ENCODE data around the gene BMP2K. TPM values are rescaled to one million over a fixed set of nuclear protein-coding genes. Genes with fewer than 3 reads are reported as not detected.

BMP2K gene
- total and polyA plus RNA-seq, 4 donors, result 4.4 to 138 (median 19.3) TPM

- no peak for DNase-seq (ENCODE audit: low spot score)
- Histone ChIP-seq H3K4me1 (ENCODE audit: control insufficient read depth in 4 of 4, insufficient read depth in 4 of 4, low read length in 3 of 4) (no peaks in the 10 kb centered on the region), H3K36me3 (ENCODE audit: control insufficient read depth in 4 of 4, insufficient read depth in 3 of 4, low read depth in 1 of 4, low read length in 3 of 4) (no peaks in the 10 kb centered on the region), H3K4me3 (ENCODE audit: low read depth in 1 of 3, low read length in 3 of 3) (no peak overlapping the region), H3K9me3 (ENCODE audit: control insufficient read depth in 4 of 4, low read length in 3 of 4) (no peaks in the 10 kb centered on the region), H3K9ac (ENCODE audit: low read depth in 1 of 2, low read length in 2 of 2) (no peak overlapping the region), H3K27me3 (ENCODE audit: control insufficient read depth in 4 of 4, insufficient read depth in 4 of 4, low read length in 3 of 4) (no peaks in the 10 kb centered on the region), H3K27ac (ENCODE audit: low read depth in 1 of 2, low read length in 2 of 2) (no peak overlapping the region)
- TF ChIP-seq HNF4A (conservative IDR thresholded peaks at IDR 0.05) (no peak), EGR1 (IDR thresholded peaks at IDR 0.05; ENCODE audit: low read depth in 2 of 2) (no peak), JUND (IDR thresholded peaks at IDR 0.05) (no peak), GABPA (IDR thresholded peaks at IDR 0.05 in 1 of 2, conservative IDR thresholded peaks at IDR 0.05 in 1 of 2) (no peak)
- TF ChIP-seq, protein P1, sequence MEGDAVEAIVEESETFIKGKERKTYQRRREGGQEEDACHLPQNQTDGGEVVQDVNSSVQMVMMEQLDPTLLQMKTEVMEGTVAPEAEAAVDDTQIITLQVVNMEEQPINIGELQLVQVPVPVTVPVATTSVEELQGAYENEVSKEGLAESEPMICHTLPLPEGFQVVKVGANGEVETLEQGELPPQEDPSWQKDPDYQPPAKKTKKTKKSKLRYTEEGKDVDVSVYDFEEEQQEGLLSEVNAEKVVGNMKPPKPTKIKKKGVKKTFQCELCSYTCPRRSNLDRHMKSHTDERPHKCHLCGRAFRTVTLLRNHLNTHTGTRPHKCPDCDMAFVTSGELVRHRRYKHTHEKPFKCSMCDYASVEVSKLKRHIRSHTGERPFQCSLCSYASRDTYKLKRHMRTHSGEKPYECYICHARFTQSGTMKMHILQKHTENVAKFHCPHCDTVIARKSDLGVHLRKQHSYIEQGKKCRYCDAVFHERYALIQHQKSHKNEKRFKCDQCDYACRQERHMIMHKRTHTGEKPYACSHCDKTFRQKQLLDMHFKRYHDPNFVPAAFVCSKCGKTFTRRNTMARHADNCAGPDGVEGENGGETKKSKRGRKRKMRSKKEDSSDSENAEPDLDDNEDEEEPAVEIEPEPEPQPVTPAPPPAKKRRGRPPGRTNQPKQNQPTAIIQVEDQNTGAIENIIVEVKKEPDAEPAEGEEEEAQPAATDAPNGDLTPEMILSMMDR (IDR thresholded peaks at IDR 0.05; ENCODE audit: low read depth, low read length, missing input control), result no peak
- 79% methylated on average over 2 of the region's 2 CpGs for WGBS
These were observed 38.2 kb upstream of the BMP2K start for GRCh38 chr4:78737973-78738372.

DNA sequence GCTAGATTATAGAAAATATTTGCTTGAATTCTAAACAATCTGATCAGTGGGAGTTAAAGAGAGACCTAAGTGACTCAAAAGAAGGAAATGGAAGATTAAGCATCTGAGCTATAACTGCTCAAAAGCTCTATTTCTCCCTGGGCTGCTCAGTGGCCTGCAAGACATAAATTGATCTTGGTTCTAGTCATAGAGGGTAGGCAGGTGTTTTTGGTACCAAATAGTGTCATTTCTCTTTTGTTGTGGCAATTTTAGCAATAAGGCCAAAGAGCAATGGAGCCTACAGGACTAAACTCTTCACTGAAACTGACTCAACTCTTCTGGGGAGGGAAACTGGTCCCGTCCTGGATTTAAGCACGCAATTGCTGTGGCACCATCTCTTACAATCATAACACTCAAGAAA, 33.9 kb upstream of the BMP2K start:
- no peak for TF ChIP-seq ZBTB33 (IDR thresholded peaks at IDR 0.05)
- TF ChIP-seq NR2F2 (IDR thresholded peaks at IDR 0.05), result no peak
- TF ChIP-seq JUND (IDR thresholded peaks at IDR 0.05), result no peak
- TF ChIP-seq TAF1 (conservative IDR thresholded peaks at IDR 0.05), result no peak
- TF ChIP-seq, protein P2, sequence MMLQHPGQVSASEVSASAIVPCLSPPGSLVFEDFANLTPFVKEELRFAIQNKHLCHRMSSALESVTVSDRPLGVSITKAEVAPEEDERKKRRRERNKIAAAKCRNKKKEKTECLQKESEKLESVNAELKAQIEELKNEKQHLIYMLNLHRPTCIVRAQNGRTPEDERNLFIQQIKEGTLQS (IDR thresholded peaks at IDR 0.05), result no peak
- TF ChIP-seq, protein P1 (IDR thresholded peaks at IDR 0.05; ENCODE audit: low read depth, low read length, missing input control), result no peak
- no peak for TF ChIP-seq SP1 (IDR thresholded peaks at IDR 0.05)
- TF ChIP-seq REST (IDR thresholded peaks at IDR 0.05), result no peak
- TF ChIP-seq HNF4G (IDR thresholded peaks at IDR 0.05), result no peak
- TF ChIP-seq EGR1 (IDR thresholded peaks at IDR 0.05; ENCODE audit: low read depth in 2 of 2), result no peak
- TF ChIP-seq FOXA2 (IDR thresholded peaks at IDR 0.05), result no peak
- no peak for TF ChIP-seq YY1 (IDR thresholded peaks at IDR 0.05)
- WGBS, result 95% methylated on average over 2 of the region's 2 CpGs
- DNase-seq (ENCODE audit: low spot score), result no peak

More for the DNA sequence above, 33.9 kb upstream of the BMP2K start:
- no peak overlapping the region for H3K9ac ChIP-seq (ENCODE audit: low read depth in 1 of 2, low read length in 2 of 2)
- H3K4me3 ChIP-seq (ENCODE audit: low read depth in 1 of 3, low read length in 3 of 3), result no peak overlapping the region
- H3K27me3 ChIP-seq (ENCODE audit: control insufficient read depth in 4 of 4, insufficient read depth in 4 of 4, low read length in 3 of 4), result no peaks in the 10 kb centered on the region
- H3K4me1 ChIP-seq (ENCODE audit: control insufficient read depth in 4 of 4, insufficient read depth in 4 of 4, low read length in 3 of 4), result no peaks in the 10 kb centered on the region
- no peaks in the 10 kb centered on the region for H3K36me3 ChIP-seq (ENCODE audit: control insufficient read depth in 4 of 4, insufficient read depth in 3 of 4, low read depth in 1 of 4, low read length in 3 of 4)
- no peaks in the 10 kb centered on the region for H3K9me3 ChIP-seq (ENCODE audit: control insufficient read depth in 4 of 4, low read length in 3 of 4)
- H3K27ac ChIP-seq (ENCODE audit: low read depth in 1 of 2, low read length in 2 of 2), result no peak overlapping the region
